ENCODE data around the gene B4GALT3.
"Not testable (repeated sequence)": the region's sequence is repeated elsewhere in the genome, so short reads cannot be mapped to it uniquely, and the experiment has no call there.

B4GALT3 gene

DNA sequence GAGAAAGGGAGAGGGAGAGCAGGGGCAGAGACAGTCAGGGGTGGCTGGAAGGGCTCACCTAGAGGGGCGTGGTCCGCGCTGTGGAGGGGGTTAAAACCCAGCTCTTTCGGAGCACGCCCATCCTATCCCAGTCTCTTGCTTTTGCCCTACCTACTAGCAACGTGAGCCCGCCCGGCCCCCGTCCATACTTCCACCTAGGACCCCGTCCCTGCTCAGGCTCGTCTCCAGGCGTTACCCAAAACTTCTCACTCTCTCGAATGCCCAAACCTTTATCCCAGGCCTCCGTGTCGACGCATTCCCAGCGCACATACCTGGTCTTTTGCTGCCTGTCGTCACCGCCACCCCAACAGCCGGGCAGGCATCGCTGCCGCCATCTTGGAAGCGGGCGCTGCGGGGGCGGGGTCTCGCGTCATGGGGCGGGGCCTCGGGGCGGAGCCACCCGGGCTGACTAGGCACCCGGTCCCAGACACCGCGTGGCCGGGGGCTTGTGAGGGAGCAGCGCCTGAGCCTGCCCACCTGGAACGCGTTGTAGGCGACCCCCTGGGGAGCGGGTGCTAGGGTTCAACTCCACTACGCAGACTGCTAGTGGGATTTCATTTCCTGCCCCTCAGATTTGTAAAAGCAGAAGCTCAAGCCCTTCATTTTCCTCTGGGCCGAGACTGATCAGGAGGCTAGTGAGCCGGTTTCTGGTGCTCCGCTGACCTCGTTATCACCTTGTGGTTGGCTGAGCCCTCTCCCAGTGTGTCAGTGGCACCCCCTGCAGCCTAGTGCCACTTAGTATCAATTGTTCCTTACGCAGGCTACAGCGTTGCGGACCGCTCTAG, at the start of gene B4GALT3:
B4GALT3 (minus strand) TSS at position 396 of the 824 bp plus-strand sequence. CDS start 1,447 bp downstream, outside the sequence.
- peak; percentile 95 for DNase-seq

DNA sequence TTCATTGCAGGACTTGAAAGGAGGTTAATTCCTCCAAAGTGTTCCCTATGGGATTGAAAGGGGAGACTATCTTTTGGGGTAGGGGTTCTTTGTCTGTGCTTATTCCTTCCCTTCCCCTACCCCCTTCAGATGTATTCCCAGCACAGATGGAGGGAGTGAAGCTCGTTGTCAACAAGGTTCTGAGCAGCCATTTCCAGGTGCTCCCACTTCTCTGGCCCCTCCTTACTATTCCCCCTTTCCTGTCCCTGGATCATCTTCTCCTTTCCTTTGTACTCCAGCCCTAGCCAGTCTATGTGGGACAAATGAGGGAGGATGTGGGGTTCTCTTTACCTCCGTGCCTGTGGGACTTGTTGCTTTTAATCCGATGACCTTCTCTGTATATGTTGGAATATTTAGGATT, 49.5 kb upstream of the B4GALT3 start:
- peak; percentile 62 for DNase-seq

DNA sequence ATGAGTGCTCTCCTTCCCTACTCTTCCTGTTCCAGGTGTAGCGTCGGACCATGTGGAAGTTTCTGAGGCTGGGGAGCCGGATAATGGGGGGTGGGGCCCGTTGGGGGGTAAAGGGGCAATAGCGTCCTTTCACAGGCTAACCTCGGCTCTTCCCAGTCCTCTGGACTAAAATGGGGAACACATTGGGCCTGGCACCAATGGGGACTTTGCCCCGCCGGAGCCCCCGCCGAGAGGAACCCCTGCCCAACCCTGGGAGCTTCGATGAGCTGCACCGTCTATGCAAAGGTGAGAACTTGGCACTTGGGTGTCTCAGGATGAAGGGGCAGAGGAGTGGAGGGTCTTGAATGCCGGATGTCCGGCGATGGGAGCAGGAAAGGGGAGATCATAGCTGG, 49.0 kb upstream of the B4GALT3 start:
- peak; percentile 62 for DNase-seq

DNA sequence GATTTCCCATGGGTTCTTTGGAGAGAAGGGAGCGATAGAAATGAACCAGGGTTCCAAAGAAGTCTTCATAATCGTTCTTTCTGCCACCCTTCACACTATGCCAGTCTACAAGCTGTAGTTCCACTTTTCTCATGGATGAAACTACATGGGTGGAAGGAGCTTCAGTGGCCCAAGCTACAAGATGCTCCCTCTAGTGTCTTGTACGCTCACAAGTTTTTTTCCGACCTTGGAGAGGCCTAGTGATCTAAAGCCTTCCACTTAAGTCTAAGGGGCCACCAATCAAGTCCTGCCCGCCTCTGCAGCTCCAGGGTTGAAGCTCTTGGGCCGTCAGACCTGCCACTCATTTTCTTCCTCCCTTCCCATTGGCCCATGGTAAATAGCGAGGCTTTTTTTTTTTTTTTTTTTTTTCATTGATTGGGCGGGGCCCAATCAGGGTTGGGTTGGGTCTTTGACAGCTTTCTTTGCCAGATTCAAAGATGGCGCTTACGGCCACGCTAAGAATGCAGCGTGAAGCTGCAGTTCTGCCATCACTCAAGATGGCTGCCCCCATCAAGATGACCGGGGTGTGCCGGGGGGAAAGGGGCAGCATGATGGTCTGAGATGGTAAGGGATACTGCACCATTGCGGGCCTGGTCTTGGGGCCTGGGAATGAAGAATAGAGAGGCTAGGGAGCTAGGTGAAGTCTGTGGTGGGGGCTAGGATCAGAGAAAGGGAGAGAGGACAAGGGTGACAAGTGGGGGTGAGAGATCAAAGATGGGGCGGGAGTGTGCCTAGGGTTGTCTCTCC, 48.4 kb upstream of the B4GALT3 start, which contains the start of gene TOMM40L:
TOMM40L (plus strand) TSS at position 527 of the 786 bp plus-strand sequence. CDS start 430 bp downstream, outside the sequence.
- DNase-seq, result peak; percentile 98

DNA sequence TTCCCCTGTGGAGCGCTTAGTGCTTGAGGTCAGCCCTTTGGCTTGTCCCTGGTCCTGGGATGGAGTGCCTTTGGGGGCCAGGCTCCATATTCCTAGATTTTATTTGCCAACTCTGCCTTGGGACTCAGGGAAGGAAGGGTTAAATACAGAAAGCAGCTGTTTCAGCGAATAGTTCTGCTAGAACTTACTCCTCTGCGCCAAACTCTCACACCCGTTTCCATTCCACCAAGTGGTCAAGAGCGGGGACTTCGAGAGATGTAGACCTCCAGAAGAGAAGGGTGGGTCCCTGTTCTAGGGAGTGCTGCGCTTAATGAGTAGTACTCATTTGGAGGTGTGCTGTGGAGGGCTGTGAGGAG, 47.8 kb upstream of the B4GALT3 start:
- no peak for DNase-seq

DNA sequence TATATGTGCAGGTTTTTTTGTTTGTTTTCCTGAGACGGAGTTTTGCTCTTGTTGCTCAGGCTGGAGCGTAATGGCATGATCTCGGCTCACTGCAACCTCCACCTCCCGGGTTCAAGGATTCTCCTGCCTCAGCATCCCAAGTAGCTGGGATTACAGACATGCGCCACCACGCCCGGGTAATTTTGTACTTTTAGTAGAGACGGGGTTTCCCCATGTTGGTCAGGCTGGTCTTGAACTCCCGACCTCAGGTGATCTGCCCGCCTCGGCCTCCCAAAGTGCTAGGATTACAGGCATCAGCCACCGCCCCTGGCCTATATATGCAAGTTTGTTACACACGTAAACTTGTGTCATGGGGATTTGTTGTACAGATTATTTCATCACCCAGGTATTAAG, 47.4 kb upstream of the B4GALT3 start:
- DNase-seq, result not testable (repeated sequence)

DNA sequence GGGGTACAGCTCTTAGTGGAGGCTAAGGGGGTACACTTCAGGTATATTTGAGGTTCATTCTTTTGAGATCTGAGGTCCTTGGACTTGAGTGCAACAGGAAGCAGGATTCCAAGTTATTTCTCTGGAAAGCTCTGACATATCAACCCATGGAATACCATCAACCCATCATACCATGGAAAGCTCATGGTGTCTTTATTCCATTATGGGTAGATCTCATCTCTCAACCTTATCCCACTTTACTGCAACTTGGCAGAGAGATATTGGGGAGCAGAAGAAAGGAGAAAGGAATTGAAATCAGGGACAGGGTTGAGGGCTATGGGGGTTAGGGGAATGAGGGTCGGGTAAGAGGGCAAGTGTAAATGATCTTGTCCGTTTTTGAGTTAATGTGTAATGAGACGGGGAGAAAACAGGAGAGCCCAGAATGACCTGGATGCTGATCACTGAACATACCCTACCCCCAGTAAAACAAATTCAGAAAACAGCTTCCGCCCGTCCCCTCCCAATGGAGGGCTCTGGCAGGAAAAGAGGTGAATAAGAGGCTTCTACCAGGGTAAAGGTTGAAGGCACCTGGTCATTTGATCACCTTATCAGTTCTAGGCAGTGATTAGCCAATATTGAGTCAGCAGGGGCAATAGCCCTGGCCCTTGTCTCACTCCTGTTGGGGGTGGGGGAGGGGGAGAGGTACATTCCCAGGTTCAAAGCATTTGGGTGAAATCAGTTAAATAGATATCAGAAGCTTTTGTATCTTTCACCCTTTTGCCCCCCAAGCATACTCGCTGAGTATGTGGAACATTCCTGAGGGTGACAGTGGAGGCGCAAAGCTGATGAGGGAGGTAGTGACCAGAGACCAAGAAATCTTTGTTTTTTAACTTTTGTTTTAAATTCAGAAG, 46.7 kb upstream of the B4GALT3 start:
- no peak for DNase-seq

DNA sequence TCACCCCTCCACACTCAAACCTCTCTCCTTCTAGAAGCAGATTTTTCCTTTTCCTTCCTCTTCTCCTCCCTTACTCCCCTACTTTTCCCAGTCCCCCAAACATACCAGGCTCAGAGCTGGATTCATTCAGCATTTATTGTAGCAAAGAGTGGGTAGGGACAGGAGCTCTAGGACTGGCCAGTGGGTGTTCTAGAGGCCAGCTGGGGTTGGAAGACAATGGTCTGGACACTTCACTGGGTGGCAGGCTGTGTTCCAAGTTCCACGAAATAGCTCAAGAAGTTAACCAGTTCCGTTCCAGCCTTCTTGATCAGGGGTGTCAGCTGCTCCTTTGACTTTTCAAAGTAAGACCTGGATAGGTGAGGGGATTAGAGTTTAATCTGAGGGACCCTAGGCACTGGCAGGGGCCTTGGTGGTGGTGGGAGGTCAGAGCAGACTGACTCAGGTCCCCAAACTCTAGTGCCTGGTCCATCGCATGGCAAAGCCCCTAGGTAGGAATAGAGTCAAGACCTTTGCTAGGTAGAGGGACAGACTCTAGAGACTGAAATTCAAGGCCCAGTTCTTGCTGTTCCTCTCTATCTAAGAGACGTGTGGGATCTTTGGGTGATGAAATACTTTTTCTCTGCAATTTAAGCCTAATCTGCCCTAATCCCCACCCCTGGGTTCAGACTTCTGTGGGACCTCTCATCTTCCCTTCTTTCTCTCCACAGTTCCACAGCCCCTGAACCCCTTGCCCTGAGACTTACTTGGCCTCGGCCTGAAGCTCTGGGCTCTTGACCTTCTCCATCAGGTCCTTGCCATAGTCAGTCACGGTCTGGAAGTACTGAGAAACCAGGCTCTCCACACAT, 45.1 kb upstream of the B4GALT3 start:
- DNase-seq, result no peak

DNA sequence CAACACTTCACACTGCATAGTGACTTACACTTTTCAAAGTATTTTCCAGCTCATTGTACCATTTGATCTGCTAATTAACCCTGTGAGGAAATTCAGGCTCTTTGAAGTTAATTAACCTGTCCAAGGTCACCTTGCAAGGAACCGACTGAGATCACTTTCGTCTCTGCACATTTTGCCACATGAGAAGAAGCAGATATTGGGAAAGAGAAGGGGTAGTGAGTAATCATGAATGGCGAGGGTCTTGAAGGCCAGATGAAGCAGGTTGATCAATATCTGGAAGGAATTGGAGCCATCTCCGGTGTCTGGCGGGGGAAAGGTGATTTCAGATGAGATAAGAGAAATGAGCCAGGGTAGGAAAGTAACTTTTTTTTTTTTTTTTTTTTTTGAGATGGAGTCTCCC, 42.7 kb upstream of the B4GALT3 start:
- no peak for DNase-seq

DNA sequence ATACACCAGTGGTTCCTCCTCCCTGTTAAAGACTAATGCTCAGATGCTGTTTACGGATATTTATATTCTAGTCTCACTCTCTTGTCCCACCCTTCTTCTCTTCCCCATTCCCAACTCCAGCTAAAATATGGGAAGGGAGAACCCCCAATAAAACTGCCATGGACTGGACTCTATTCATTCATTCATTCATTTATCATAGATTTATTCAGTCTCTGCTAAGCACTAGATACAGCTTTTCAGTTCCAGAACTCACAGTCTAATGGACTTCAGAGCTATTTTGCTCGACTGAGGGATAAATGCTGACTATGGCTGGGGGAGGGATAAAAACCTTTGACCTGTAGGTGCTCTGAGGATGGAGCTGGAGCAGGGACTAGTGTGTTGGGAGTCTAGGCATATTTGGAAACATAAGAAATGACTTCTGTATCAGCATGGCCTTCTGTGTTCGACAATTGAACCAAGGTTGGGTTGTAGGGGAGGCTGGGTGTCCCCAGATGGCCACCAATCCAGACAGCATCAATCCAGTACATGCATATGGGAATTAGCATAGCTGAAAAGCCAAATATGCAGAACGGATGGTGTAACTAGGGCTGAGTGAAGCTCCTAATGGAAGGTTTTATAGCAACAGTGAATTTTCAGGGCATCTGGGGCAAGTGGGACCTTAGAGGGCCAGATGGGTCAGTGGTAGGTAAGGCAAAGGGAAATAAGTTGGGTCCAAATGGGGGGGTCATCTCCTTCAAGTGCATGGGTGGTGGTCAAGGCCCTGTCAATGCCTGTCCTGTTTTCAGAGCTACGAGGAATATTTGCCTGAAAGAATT, 42.0 kb upstream of the B4GALT3 start:
- DNase-seq, result no peak

DNA sequence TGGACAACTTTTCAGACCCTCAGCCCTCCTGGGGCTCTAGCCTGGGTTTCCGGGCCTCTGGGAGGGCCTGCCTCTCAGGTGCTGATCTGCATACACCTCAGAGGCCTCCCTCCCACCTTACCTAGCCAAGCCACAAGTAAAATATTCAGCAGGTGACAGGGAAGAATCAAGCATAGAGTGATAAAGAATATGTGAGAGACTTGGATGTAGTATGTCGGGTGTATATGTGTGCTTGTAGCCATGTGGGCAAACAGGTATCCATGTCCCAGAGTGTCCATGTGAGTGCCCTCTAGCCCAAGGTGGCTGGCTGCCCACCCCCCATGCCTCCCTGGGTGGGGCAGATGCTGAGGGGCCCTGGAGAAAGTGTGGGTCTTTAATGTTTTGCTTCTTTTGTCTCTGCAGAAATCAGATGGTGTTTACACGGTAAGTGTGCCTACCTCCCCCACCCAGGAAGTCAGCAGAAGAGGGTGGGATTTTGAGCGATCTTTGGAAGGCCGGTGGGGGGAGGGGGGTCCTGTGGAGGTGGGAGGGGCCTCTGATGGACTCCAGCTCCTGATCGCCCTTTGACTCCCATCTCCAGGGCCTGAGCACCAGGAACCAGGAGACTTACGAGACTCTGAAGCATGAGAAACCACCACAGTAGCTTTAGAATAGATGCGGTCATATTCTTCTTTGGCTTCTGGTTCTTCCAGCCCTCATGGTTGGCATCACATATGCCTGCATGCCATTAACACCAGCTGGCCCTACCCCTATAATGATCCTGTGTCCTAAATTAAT, 41.2 kb upstream of the B4GALT3 start:
- DNase-seq, result no peak

DNA sequence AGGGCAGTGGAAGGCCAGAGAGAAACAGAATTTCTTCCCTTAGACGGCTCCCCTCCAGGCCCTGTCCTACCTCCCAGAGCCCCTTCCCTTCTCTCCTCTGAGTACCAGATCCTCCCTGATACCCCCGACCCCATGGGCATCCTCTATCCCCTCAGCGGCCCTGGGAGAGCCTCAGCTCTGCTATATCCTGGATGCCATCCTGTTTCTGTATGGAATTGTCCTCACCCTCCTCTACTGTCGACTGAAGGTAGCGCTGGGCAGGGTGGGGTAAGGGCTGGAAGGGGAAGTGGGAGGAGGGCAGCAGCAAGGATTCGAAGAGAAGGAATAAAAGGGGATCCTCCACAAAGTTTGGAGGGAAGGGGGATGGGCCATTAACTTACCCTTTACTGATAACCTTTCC, 40.5 kb upstream of the B4GALT3 start:
- DNase-seq, result no peak

DNA sequence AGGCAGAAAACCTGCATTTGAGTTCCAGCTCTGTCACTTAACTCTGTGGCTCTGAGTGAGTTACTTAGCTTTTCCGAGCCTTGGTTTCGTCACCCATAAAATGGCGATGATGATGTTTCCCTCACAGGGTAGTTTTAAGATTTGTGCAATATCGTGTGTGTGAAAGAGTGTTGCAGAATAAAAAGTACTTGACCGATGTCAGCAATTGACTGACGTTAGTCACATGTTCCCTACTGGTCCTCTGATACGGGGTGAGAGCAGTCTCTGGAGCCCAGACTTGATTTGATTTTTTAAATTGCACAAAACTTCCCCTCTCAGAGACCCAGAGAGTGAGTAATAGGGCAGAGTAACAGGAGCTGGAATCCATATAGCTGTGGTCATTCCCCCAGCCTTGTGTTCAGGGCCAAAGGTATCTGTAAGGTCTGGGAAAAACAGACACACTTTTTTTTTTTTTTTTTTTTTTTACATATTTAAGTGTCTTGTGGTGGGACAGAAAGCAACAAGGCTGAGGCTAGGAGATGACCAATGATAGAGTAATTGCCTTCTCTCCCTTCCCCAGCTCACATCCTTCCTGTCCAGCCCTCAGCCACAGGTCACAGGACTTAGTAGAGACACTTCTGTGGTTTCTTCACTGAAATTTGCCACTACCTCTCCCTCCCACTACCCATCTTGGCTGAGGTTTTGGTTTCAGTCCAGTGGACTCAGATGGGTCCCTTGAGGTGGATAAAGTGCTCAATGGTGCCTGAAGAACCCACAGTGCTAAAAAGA, 39.8 kb upstream of the B4GALT3 start:
- no peak for DNase-seq

DNA sequence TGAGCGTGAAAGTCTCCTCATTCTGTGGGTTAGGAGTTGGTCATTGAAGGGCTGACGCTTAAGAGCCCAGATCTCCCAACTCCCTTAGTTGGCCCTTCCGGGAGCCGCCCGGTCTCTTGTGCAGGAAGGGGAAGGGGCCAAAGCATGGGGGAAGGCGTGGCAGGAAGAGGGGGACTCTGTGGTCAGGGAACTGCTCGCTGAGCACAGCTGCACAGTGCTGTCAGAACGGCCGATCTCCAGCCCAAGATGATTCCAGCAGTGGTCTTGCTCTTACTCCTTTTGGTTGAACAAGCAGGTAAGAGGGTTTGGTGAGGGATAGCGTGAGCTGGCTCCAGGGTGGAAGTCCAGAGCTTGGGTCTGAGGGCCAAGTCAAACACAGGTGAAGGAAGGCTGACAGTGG, 37.8 kb upstream of the B4GALT3 start, which contains the start of gene FCER1G:
FCER1G (plus strand) TSS at position 220 of the 400 bp plus-strand sequence; CDS start at position 247, 27 bp downstream.
- DNase-seq, result no peak

DNA sequence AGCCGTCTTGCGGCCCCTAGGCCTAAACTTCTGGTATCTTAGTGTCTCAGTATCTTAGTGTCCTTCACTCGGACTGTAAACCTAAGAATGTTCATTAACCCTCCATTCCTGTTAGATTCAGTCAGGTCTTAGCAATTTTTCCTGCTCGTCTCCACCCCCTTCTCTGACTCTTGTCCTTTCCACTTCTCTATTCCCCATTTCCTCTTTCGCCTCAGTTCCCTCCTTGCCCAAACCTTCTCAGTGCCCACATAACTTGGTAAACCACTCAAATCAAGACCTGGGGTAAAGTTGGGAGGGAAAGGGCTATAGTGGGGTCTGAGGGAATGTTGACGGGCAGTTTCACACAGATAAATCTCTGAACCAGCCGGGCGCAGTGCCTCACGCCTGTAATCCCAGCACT, 37.1 kb upstream of the B4GALT3 start:
- no peak for DNase-seq

DNA sequence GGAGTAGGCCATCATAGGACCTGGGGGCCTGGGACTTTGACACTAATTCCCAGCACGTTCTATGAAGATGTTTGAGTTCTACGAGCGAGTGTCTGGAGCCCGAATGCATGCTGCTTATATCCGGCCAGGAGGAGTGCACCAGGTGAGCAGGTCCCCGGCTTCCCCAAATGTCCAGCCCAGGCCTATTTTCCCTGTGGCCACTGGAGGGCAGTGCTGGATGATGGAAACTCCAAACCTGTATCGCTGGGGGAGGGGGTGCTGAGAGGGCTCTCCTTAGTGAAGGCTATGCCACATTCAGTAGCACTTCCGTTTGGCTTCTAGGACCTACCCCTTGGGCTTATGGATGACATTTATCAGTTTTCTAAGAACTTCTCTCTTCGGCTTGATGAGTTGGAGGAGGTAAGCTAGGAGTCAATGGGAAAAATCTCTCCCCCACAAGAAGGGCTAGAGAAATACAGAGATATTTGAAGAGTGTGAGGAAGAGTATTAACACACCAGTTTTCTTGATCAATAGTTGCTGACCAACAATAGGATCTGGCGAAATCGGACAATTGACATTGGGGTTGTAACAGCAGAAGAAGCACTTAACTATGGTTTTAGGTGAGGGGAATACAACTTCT, 32.6 kb upstream of the B4GALT3 start:
- DNase-seq, result peak; percentile 82

DNA sequence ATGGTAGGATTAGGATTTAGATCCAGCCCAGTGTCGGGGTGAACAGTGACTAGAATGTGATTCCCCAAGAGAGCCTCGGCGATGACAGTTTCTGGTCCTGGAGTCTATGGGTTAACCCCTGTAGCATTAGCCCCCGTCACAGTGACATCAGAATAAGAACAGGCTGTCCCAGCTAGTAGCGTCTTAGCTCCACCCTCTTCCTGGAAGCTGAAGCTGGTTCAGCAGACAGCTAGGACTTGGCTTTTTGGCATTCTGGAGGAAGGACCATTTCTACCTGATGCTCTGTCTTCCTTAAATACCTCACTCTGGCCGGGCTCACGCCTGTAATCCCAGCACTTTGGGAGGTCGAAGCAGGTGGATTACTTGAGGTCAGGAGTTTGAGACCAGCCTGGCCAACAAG, 29.9 kb upstream of the B4GALT3 start:
- no peak for DNase-seq

DNA sequence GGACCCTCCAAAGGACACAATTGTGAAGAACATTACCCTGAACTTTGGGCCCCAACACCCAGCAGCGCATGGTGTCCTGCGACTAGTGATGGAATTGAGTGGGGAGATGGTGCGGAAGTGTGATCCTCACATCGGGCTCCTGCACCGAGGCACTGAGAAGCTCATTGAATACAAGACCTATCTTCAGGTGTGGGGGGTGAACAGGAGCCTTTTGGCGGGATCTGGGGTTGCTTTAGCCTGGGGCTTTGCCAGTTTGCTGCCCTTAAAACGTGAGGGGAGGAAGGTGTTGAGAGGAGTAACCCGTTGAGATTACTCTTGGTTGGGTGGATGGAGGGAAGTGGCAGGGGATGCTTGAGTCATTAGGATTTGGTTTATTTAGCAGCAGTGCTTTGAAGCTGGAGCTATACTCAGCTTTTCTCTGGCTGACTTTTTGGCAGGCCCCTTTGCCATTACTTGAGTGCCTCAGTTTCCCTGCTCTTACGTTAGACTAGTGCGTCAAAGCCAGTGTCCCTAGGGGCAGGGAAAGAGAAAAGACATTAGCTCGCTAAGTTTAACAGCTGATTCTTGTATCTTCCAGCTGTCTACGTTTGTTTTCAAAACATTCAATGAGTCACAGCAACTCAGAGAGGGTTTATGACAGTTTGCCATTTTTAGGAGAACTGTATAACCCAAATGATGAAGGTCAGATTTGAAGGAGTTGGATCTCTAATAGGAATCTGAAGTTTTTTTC, 29.3 kb upstream of the B4GALT3 start:
- no peak for DNase-seq
